ENCODE data around the gene IFNA4. TPM values are rescaled to one million over a fixed set of nuclear protein-coding genes. Genes with fewer than 3 reads are reported as not detected.
A peak's percentile ranks its signal among the peaks of the same experiment; 100 is the strongest.
"Not testable (repeated sequence)": the region's sequence is repeated elsewhere in the genome, so short reads cannot be mapped to it uniquely, and the experiment has no call there.

IFNA4 gene
- total RNA-seq, result not detected
- polyA plus RNA-seq, result not detected
- long read RNA-seq, donor 1, result 0 reads
- long read RNA-seq, donor 2, result 0 reads
- long read RNA-seq, donor 3, result 0 reads

DNA sequence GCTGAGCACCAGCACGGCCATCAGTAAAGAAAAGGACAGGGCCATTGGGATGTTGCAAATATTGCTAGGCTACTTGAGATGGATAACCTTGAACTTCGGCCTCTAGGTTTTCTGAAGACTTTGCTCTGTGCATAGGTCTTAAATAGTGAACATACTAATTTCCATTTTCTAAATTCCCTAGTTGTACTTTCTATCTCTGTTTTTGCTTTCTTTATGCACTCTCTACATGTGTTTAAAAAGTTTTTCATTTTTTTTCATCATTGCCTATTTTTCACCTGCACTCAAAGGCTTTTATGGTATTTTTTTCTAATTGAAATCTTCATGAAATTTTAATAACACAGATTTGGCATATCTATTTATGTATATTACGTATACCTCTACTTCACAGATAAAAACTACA is at the start of gene IFNA4:
Gene IFNA4, minus strand, starts transcription at position 101 of the 400 bp plus-strand sequence. Its CDS starts 56 bp downstream, at position 45.
- 91 to 95% methylated on average over 3 of the region's 3 CpGs for WGBS, 2 donors
- intact Hi-C loops (cut with DNase I), result not testable (repeated sequence)

DNA sequence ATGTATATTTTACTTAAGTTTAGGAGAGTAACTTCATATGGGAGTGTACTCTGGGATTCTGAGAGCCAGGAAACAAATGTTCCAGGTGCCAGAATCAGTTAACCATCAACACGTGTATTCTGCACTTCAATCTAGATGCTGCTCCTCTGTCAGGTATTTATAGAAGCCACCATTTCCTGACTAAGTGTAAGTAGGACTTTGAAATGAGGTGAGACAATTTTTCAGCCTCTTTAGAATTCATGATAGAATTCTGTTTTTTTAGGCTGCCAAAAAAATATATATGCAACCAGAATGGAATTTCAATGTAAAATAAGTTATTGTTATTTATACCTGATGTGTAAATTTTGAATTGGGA is 49.0 kb upstream of the IFNA4 start:
- ATAC-seq, H3K4me1 ChIP-seq, H3K9me3 ChIP-seq, H3K4me3 ChIP-seq, DNase-seq, H3K36me3 ChIP-seq, H3K27ac ChIP-seq: not testable (repeated sequence)
- intact Hi-C loops (cut with DNase I), result loop anchor here in 2 of 10 donors (10.0 kb wide), 2 partner anchors 548 to 558 kb away; no protein-coding TSS in a partner anchor
- 8 to 23% methylated on average over 1 of the region's 1 CpG for WGBS, 2 donors
- H3K27me3 ChIP-seq, result peaks cover 0 to 23% (median 9%) of the 10 kb centered on the region in 7 donors

More for the DNA sequence above, at the start of gene IFNA4:
- H3K4me3 ChIP-seq, H3K36me3 ChIP-seq, H3K9me3 ChIP-seq, DNase-seq, ATAC-seq, H3K27me3 ChIP-seq, H3K27ac ChIP-seq, H3K4me1 ChIP-seq: not testable (repeated sequence)

DNA sequence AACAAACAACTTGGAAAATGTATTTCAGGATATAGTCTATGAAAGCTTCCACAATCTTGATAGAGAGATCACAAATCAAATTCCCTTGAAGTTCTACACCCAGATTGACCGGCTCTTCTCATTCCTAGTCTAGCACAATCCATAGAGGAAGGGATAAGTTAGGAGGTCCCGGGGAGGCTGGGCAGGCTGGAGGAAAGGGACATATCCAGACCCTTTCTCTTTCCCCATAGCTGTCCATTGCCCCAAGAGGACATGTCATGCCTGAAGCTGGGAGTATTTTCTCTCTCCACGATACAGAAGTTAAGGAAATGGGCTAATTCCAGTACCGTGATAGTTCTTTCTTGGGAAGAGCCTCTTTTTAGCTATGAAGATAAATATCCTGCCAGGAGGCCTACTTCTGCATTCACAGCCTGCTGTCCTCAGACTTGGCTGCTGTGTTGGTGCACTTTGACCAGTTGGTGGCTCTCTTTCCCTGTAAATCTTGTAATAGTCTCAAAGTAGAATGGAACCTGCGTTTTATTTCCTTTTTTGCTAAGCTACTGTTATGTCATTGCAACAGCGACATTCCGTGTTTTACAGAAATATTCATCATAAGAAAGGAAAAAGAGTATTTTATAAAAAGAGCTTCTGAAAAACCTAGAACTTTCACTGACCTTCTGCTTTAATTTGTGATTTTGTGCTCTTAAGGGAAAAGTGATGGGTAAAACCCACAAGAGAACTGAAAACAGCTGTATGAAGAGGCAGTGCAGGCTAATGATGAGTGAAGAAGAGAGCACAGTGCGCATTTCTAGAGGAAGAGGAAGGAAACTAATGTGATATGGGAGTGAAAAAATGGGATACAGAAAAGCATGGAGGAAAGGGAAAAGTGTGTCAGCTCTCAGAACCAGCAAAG is 48.3 kb upstream of the IFNA4 start:
- DNase-seq (peak in 1 of 2 donors; percentile 20), ATAC-seq (peak in 6 of 8 donors; percentile 38 to 76 (median 60))
- not testable (repeated sequence) for H3K9me3 ChIP-seq, H3K36me3 ChIP-seq, H3K4me1 ChIP-seq, H3K4me3 ChIP-seq, H3K27ac ChIP-seq
- WGBS, 2 donors, result 30 to 33% methylated on average over 8 of the region's 8 CpGs
- H3K27me3 ChIP-seq, result peaks cover 0 to 18% (median 9%) of the 10 kb centered on the region in 7 donors
- intact Hi-C loops (cut with DNase I), result loop anchor here in 2 of 10 donors (10.0 kb wide), 2 partner anchors 549 to 559 kb away; no protein-coding TSS in a partner anchor
- peak in 8 of 9 donors; percentile 8 to 65 (median 50) for TF ChIP-seq CTCF (IDR thresholded peaks at IDR 0.05)

- Histone ChIP-seq H3K27ac (no peak overlapping the region), H3K4me1 (no peaks in the 10 kb centered on the region), H3K36me3 (no peaks in the 10 kb centered on the region), H3K4me3 (no peak overlapping the region), H3K9me3 (no peaks in the 10 kb centered on the region), H3K27me3 (peaks cover 0 to 9% (median 0%) of the 10 kb centered on the region in 7 donors)
- no peak for TF ChIP-seq CTCF (IDR thresholded peaks at IDR 0.05)
- 76 to 79% methylated on average over 4 of the region's 4 CpGs for WGBS, 2 donors
- DNase-seq, result no peak
- no peak for ATAC-seq
- intact Hi-C loops (cut with DNase I), result loop anchor here in 2 of 10 donors (10.0 kb wide), 2 partner anchors 551 to 561 kb away; no protein-coding TSS in a partner anchor
Observed at GRCh38 chr9:21234153-21234687, 46.8 kb upstream of the IFNA4 start.

DNA sequence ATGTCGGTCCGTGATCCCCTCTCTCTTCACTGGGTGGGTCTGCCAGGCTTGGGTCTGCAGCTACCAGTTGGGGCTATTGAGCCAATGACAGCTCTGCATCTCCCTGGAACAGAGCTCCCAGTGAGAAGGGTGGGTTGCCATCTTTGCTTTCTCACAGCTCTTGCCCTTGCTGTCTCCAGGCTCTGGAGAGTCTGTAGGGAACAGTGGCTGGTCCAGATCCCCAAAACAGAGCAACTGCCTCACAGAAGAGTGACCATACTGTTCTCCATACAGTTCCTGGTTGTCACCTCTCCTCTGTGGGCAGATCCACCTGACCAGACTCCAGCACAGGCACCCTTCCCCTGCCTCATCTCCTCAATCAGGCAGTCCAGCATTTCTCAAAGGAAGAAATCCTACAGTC is 45.9 kb upstream of the IFNA4 start:
- no peak for ATAC-seq
- no peaks in the 10 kb centered on the region for H3K9me3 ChIP-seq
- no peaks in the 10 kb centered on the region for H3K4me1 ChIP-seq
- H3K27ac ChIP-seq, result no peak overlapping the region
- H3K27me3 ChIP-seq, result peaks cover 0 to 7% (median 0%) of the 10 kb centered on the region in 7 donors
- DNase-seq, result no peak
- H3K4me3 ChIP-seq, result no peak overlapping the region
- 86 to 88% methylated on average over 2 of the region's 2 CpGs for WGBS, 2 donors
- no peaks in the 10 kb centered on the region for H3K36me3 ChIP-seq
- intact Hi-C loops (cut with DNase I), result loop anchor here in 2 of 10 donors (10.0 kb wide), 2 partner anchors 552 to 562 kb away; no protein-coding TSS in a partner anchor
- no peak for TF ChIP-seq CTCF (IDR thresholded peaks at IDR 0.05)
